ENCODE data around the gene FLG.
"Not testable (repeated sequence)": the region's sequence is repeated elsewhere in the genome, so short reads cannot be mapped to it uniquely, and the experiment has no call there.

FLG gene

GRCh38 chr1:152325111-152325510 lies at the start of gene FLG:
FLG (minus strand) TSS chr1:152325239; CDS start chr1:152315456, 9,783 bp downstream.
- no peak for DNase-seq

GRCh38 chr1:152374451-152374850 lies 49.4 kb upstream of the FLG start:
- DNase-seq = no peak

GRCh38 chr1:152372672-152373071 lies 47.6 kb upstream of the FLG start:
- no peak for DNase-seq

- no peak for DNase-seq
These were observed 42.4 kb upstream of the FLG start for GRCh38 chr1:152367436-152367835.

GRCh38 chr1:152359906-152360305 lies 34.9 kb upstream of the FLG start, which contains the start of gene FLG2:
FLG2 (minus strand) TSS chr1:152360006; CDS start chr1:152358884, 1,122 bp downstream.
- DNase-seq = no peak

- no peak for DNase-seq
These were observed 31.7 kb upstream of the FLG start for GRCh38 chr1:152356736-152357135.

GRCh38 chr1:152349611-152350010 lies 24.6 kb upstream of the FLG start:
- no peak for DNase-seq

GRCh38 chr1:152348447-152348846 lies 23.4 kb upstream of the FLG start:
- no peak for DNase-seq

- DNase-seq = peak; percentile 86
These were observed 22.2 kb upstream of the FLG start for GRCh38 chr1:152347116-152347728.

- DNase-seq = no peak
These were observed 19.4 kb upstream of the FLG start for GRCh38 chr1:152344438-152344837.

GRCh38 chr1:152343006-152343405 lies 18.0 kb upstream of the FLG start:
- no peak for DNase-seq

GRCh38 chr1:152335399-152335798 lies 10.4 kb upstream of the FLG start:
- DNase-seq = no peak

GRCh38 chr1:152328801-152329391 lies 3.9 kb upstream of the FLG start:
- no peak for DNase-seq

GRCh38 chr1:152313970-152314369 lies 11.1 kb downstream of the FLG start:
- no peak for DNase-seq

GRCh38 chr1:152313319-152313801 lies 11.7 kb downstream of the FLG start:
- DNase-seq = no peak

GRCh38 chr1:152312169-152312568 lies 12.9 kb downstream of the FLG start:
- DNase-seq = not testable (repeated sequence)

GRCh38 chr1:152309955-152310354 lies 15.1 kb downstream of the FLG start:
- DNase-seq = no peak

GRCh38 chr1:152309320-152309901 lies 15.6 kb downstream of the FLG start:
- not testable (repeated sequence) for DNase-seq

GRCh38 chr1:152308758-152309157 lies 16.3 kb downstream of the FLG start:
- not testable (repeated sequence) for DNase-seq

GRCh38 chr1:152307970-152308369 lies 17.1 kb downstream of the FLG start:
- not testable (repeated sequence) for DNase-seq

GRCh38 chr1:152306123-152306522 lies 18.9 kb downstream of the FLG start:
- not testable (repeated sequence) for DNase-seq

GRCh38 chr1:152304773-152305172 lies 20.3 kb downstream of the FLG start:
- not testable (repeated sequence) for DNase-seq

- not testable (repeated sequence) for DNase-seq
These were observed 21.7 kb downstream of the FLG start for GRCh38 chr1:152303139-152303872.
